CD4-positive, alpha-beta T cell treated with Interleukin-6 at 100 ng/mL for 8 hours (primary cell): ENCODE data around the gene CCDC122.

Source experiments
- DNase-seq: peaks from one replicate; pipeline ENCODE4 v3.0.0-alpha.2; 2020; ENCODE audit warnings: mixed read lengths, low spot score

CCDC122 gene

GRCh38 chr13:43878892-43879754, at the start of gene CCDC122:
TSS of gene CCDC122 (minus strand) at chr13:43879740. CDS start at chr13:43869376, 10,364 bp downstream.
- peak; percentile 66 for DNase-seq

- DNase-seq, result no peak
These were observed 45.2 kb upstream of the CCDC122 start for GRCh38 chr13:43924549-43925245.

GRCh38 chr13:43920965-43921674, 41.6 kb upstream of the CCDC122 start:
- DNase-seq, result no peak

- no peak for DNase-seq
These were observed 39.1 kb upstream of the CCDC122 start for GRCh38 chr13:43918636-43919035.

GRCh38 chr13:43916828-43917227, 37.3 kb upstream of the CCDC122 start:
- no peak for DNase-seq

GRCh38 chr13:43915451-43915850, 35.9 kb upstream of the CCDC122 start:
- DNase-seq, result no peak

GRCh38 chr13:43911871-43912270, 32.3 kb upstream of the CCDC122 start:
- DNase-seq, result no peak

GRCh38 chr13:43911278-43911677, 31.7 kb upstream of the CCDC122 start:
- DNase-seq, result no peak

GRCh38 chr13:43910856-43911255, 31.3 kb upstream of the CCDC122 start:
- no peak for DNase-seq

GRCh38 chr13:43908156-43909126, 28.9 kb upstream of the CCDC122 start:
- DNase-seq, result no peak

- DNase-seq, result peak; percentile 44
These were observed 26.0 kb upstream of the CCDC122 start for GRCh38 chr13:43905435-43906031.

GRCh38 chr13:43895940-43896339, 16.4 kb upstream of the CCDC122 start:
- no peak for DNase-seq

GRCh38 chr13:43894438-43894837, 14.9 kb upstream of the CCDC122 start:
- no peak for DNase-seq

GRCh38 chr13:43884222-43884621, 4.7 kb upstream of the CCDC122 start:
- no peak for DNase-seq

- DNase-seq, result no peak
These were observed 4.1 kb upstream of the CCDC122 start for GRCh38 chr13:43883631-43884030.

GRCh38 chr13:43881580-43881979, 2.0 kb upstream of the CCDC122 start:
- DNase-seq, result no peak

GRCh38 chr13:43880926-43881325, 1.4 kb upstream of the CCDC122 start:
- DNase-seq, result no peak

- no peak for DNase-seq
These were observed 795 bp upstream of the CCDC122 start for GRCh38 chr13:43880214-43880855.

GRCh38 chr13:43879755-43880181, 228 bp upstream of the CCDC122 start, which contains the start of gene LACC1:
TSS of gene LACC1 (plus strand) at chr13:43879904. CDS start at chr13:43880986, 1,082 bp downstream.
- peak; percentile 13 for DNase-seq

GRCh38 chr13:43877766-43878165, 1.8 kb downstream of the CCDC122 start:
- DNase-seq, result no peak
